Prostate gland (tissue), 2 donors: Measurements from ENCODE around the gene POLR1A.

Source experiments
- POLR2A ChIP-seq: fragments of 450-650 bp; IDR thresholded peaks from one replicate; pipeline ENCODE4 v1.6.1; 2016; ENCODE audit warnings: antibody characterized with exemption, mild to moderate bottlenecking
- POLR2AphosphoS5 ChIP-seq: sonication (generic); formaldehyde crosslinking; IDR thresholded peaks from one replicate; pipeline ENCODE4 v1.6.1; 2017; ENCODE audit warnings: antibody characterized with exemption
- TF ChIP-seq, protein P1 (sequence below), 4 experiments: fragments of 200-600 bp in 2 of 4; fragments of 450-650 bp in 2 of 4; sonication (generic) in 2 of 4; IDR thresholded peaks; 1 replicate in 3 of 4; 2 replicates in 1 of 4; pipeline ENCODE4 v1.5.1; 2016 to 2019; ENCODE audit warnings: antibody characterized with exemption in 4 of 4, mild to moderate bottlenecking in 2 of 4, moderate library complexity in 2 of 4

DNA sequence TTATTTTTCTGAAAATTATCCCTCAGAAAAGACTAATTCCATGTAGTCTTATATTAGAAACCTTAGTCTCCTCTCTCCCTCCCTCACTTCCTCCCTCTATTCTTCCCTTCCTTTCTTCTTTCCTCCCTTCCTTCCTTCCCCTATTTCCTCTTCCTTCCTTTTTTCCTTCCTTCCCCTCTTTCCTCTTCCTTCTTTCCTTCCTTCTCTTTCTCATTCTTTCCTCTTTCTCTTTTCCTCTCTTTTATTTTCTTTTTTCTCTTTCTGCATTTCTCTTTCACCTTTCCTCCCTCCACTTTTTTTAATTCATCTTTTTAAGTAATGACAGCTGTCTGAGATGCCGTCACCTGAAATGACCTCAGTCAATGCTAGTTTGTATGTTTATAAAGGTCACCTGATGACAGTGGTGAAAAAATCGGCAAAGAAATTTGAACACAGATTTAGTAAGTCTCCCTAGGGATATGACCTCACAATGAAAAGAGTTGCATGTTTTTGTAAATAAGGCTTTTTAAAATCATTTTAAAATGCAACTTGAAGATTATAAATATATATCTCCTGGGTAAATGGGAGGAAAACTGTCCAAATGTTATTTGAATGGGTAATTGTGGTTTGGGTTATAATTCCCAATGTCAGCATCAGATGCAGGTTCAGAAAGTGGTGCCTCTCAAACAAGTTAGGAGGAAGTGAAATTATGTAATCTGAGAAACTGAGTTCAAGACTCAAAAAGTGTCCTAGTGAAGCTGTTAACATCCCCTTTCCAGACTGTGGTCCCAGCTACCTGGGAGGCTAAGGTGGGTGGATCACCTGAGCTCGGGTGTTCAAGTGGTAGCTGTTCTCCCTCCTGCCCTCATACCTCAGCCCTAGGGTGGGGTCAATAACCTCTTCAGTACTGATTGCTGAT lies 126.6 kb downstream of the POLR1A start:
- TF ChIP-seq, protein P1, sequence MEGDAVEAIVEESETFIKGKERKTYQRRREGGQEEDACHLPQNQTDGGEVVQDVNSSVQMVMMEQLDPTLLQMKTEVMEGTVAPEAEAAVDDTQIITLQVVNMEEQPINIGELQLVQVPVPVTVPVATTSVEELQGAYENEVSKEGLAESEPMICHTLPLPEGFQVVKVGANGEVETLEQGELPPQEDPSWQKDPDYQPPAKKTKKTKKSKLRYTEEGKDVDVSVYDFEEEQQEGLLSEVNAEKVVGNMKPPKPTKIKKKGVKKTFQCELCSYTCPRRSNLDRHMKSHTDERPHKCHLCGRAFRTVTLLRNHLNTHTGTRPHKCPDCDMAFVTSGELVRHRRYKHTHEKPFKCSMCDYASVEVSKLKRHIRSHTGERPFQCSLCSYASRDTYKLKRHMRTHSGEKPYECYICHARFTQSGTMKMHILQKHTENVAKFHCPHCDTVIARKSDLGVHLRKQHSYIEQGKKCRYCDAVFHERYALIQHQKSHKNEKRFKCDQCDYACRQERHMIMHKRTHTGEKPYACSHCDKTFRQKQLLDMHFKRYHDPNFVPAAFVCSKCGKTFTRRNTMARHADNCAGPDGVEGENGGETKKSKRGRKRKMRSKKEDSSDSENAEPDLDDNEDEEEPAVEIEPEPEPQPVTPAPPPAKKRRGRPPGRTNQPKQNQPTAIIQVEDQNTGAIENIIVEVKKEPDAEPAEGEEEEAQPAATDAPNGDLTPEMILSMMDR (IDR thresholded peaks at IDR 0.05), result no peak
- TF ChIP-seq POLR2A, result no peak
- no peak for TF ChIP-seq POLR2AphosphoS5
